ENCODE data around the gene EXOSC10.

EXOSC10 gene

DNA sequence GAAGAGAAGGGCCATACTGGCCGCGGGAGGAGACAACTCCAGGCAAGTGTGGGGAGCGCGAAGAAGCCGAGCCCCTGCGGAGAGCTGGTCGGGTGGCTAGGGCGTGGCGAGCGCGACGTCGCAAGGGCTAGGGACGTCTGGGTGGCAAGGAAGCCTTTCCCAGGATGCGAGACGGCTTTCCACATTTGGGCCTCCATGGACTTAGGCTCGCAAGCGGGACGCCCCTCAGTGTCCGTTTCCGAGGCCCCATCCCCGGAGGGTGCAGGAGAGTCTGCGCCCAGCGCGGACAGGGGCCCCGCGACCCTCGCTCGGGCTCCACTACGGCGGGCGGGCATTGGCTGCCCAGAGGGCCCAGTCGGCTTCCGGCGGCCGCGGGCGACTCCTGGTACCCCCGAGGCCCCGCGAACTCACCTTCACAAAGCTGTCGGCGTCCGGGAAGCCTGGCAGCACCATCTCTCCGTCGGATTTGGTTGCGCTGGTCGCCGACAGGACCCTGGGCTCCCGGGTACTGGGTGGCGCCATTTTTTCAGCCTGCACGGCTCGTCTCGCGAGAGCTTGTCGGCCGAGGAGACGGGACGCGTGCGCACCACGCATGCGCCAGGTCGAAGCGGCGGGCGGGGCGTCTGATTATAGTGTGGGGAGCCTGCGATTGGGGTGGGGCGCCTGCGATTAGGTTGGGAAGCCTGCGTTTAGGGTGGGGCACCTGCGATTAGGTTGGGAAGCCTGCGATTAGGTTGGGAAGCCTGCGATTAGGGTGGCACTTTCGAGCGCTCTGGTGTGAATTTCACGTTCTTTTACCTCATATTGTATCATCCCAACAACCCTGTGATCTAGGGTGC is at the start of gene EXOSC10:
Gene EXOSC10 (minus strand): TSS at position 560 of the 839 bp plus-strand sequence. CDS start 38 bp downstream, at position 522.
- peak; percentile 83 for DNase-seq

DNA sequence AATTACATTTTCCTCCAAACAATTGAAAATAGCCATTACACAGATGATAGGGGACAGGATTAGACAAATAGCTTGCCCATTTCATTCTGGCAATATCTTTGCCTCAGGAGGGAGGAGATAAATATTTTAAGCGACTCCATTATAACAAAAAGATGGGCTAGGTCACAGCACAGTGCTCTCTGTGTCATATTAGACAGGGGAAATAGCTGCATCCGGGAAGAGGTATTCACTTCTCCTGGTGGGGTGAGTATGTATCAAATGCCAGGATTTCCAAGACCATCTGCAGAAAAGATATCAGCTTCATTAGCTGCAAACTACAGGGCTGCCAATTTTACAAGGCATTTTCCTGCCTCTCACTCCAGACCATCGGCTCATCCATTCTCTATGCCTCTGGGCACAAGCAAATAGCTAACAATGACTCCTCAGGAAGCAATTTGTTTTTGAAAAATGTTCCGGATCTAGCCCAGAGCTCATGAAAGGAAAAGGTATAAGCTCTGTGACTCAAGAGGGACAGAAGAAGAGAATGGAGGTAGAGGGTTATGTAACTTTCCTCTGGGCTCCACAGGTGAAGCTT is 47.6 kb upstream of the EXOSC10 start:
- DNase-seq: no peak

DNA sequence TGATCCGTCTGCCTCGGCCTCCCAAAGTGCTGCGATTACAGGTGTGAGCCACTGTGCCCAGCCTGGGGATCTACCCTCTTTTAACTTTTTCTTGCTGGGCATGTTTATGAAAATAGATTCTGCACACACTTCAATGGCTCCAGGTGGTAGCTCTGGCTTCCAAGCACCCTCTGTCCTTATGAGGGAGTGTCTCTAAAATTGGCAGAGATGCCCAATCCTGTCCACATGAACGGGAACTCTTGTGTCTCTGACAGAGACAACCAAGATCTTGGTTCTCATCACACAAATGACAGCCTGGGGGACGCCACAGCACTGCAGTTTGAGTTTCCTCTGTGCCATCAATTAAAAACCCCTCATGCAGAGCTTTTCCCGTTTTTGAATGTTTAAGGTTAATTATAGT is 46.1 kb upstream of the EXOSC10 start:
- DNase-seq: no peak

DNA sequence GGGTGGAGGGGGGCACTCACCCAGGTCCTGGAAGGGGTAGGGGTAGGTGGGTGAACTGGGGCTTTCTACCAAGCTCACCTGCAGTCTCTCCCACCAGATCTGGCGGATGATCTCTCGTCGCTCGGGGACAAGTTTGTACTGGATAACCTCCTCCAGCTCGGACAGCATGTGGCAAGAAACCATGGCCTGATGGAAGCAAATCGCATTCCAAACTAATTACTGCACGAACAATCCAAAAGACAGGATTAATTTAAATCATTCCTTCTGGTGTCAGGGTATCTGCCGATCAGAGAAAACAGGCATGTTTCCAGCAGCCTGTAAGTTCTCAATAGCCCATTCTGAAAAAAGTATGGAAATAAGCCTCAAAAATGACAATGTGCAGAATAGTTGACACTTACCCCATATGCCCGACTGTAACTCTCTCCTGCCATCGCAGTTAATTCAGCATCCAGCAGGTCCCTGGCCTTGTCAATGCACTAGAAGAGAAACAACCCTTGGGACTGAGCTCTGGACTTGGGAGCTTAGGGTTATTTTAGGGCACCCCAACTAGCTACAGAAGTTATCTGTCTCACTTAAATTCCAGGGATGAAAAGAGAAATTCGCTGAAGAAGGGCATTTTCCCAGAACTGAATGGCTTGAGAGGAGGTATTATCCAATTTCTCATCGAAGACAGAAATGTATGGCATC is 45.0 kb upstream of the EXOSC10 start:
- DNase-seq: no peak

DNA sequence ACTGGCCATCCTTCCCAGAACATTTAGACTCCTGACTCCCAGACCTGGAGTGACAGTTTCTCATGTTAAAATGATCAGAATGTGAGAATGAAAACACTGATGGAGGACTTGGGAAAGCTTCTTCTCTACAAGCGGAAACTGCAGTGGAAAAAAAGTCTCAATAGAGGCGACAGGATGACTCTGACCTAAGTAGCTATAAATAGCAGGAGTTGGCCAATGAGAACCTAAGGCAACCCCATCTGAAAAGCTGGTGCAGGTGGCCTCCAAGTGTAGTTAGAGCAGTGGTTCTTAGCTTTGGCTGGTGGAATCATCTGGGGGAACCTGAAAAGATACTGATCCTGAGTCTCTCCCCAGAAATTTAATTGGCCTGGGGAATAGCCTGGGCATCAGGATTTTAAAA is 44.2 kb upstream of the EXOSC10 start:
- no peak for DNase-seq

DNA sequence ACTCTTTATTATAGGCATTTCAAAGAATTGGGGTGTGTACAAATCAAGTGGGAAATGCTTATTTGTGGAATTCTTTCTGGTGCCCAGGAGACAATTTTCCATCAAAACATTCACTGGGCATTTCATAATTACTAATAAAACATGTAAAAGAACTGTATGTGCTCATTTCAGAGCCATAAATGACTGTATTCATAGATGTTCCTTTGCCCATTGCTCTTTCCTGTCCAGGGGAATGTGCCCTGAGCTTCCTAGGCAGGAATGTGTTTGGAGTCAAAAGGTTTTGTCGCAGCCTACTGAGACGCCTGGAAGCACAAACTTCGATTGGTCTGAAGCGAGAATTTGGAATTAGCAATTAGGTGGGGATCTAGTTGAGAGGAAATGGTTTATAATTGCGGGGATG is 43.7 kb upstream of the EXOSC10 start:
- no peak for DNase-seq

DNA sequence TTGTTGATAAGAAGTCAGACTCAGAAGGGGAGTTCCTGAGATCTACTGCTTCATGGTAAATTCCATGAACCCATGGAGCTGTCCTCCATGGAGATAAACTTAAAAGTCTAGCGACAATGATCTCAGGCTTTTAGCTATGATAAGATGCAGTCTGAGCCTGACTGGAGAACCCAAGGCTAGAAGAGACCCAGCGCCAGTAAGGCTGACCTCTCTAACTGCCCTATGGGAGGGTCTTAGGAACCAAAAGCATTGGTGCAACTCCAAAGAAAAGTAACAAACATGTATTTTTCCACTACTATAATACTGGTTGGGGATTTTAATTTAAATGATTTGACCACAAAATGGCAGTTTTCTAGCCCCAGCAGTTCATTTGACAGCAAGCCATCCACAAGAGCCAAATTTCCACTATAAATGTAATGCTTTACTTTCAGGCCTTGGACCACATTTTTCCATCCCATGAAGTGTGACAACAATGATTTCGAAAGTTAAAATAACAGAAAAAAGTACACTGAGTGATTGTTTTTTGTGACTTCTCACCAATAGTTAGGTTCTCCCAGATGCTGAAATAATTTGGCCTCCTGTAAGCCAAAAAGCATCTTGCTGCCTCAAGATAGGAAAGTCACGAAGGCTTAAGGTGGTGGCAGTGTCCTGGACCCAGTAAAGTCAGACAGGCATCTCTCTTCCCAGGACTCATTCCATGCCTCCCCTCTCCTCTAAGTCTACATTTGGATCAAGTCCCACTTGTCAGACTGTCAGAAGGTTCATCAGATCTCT is 43.1 kb upstream of the EXOSC10 start:
- no peak for DNase-seq

DNA sequence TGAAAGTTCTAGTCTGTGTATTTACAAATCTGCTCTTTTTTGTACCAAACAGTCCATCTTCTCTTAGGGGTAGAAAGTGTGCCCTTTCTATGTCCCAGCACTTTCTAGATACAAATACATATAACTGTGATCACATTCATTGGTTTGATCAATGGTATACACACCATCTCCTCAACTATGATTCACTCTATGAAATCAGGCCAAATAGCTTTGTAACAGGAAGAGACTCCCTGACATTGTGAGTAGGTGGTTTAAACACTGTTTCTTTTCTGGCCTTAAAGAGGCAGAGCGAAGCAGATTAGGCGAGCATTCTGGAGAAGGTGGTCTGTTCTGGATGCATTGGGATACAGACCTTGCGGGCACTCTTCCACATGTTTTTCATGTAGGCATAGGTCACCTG is 39.3 kb upstream of the EXOSC10 start:
- no peak for DNase-seq

DNA sequence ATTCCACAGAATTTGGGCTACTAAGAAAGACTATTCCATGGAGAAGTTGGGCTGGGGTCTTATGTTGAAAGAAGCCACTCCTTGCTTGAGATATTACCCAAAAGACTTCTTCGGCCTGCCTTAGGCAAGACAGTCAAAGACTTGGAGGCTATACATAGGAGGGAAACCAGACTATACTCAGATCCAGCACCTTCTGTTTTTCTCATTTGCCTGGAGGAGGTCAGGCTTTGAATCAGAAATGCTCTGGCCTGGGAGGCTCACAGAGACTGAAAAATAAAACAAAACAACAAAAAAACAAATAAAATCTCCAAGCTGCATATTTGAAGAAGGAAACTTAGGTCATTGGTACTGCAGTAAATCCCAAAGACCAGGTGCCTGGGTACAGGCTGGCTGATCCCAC is 38.4 kb upstream of the EXOSC10 start:
- DNase-seq: no peak

DNA sequence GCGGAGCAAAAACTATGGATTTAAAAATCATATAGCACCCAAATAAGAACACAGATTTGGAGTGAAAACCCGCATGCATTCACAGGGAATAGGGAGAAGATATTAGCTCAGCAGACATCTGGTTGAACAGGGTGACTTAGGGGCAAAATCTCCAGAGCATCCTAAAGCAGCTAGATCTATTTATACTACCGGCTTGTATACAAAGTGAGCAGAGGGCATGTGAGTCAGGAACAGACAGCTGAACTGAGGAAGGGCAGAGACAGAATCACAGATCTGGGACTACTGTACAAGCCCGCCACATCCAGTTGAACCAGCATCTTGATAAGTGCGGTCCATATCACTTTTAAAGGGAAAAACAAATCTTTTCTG is 35.2 kb upstream of the EXOSC10 start:
- no peak for DNase-seq

DNA sequence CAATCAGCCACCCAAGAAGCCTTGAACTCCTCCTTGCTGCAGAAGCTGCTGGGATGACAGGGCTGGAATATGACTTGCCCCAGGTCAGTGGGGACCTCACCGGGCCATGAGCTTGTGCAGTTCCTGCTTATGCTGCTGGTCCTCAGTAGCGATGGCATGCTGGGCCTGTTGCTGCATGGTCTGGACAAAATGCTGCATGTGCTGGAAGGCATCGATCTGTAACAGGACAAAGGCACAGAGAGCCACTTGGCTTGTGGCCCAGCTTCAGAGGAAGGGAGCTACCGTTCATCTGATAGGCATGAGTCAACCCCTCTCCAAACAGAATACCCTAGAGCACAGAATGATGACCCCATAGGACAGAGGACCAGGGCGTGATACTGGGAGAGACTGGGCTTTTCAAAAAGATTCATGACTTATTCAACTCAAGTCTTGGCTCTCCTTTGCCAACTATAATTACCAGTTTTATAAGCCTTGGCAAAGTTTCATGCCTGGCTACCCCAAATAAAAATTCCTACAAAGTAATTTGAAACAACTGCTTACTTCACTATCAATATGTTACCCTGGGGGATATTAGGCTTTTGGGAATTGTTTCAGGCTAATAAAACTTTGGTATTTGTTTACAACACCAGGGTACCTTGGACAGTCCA is 34.7 kb upstream of the EXOSC10 start:
- no peak for DNase-seq

DNA sequence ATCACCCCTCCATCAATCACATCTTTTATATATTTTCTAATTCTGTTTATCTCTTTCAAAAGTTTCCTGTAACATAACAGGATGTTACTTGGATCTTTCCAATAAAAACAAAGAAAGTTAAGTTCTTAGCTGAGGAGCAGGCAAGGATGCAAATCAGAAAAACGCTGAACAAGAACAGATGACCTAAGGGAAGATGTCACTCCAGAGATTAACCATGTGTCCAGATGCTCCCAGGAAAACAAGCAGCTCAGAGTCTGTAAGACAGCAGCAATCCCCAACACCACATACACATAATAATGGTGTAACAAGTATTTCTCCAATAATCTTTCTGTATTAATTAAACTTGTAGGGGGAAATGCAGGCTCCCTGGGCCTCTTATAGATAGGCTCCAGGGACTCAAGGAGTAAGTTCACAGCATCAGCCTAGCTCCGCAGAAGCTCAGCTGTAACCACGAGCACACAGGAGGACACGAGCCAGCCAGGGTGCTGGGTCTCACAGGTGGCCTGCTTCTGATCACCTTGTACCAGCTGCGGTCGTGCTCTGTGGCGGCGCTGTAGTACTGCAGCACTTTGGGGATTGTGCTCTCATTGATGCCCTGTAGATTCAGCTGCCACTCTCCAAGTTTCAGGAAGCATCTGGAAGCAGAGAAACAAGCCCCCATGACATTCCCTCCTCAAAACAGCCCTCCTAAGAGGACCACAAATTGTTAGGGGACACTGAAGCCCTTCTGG is 33.1 kb upstream of the EXOSC10 start:
- no peak for DNase-seq

DNA sequence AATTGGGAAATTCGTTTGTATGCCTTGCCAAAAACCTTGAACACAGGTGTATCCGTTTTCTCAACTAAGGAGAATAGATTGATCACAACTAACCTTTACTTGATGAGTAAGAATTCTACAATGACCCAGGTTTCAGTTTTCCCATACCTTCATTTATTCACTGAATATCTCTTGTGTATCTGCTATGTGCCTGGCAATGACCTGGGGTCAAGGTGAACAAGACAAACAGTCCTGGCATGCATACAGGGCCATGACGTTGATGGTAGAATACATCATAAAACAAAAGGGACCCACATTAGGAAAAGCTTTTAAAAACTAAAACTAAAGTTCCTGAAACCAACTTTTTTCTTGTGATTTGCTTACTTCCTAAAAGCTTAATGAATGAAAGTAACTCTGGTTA is 32.1 kb upstream of the EXOSC10 start:
- DNase-seq: no peak

DNA sequence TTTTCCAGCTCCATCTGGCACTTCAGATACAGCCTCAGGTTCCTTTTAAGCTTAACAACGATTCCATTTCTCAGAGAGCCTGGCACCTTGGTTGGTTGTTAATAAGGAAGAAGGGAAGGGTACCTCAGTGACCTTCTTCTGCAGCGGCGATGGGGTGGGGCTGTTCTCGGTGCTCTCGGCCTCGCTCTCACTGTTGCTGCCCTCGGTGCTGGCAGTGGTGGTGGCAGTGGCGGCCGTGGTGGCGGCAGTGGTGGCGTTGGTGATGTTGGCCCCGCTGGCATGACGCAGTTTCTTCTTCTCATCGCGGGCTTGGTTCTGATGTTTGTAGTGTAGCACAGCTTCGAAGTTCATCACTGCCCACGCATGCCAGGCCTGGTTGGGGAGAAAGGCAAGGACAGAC is 30.7 kb upstream of the EXOSC10 start:
- DNase-seq: no peak

DNA sequence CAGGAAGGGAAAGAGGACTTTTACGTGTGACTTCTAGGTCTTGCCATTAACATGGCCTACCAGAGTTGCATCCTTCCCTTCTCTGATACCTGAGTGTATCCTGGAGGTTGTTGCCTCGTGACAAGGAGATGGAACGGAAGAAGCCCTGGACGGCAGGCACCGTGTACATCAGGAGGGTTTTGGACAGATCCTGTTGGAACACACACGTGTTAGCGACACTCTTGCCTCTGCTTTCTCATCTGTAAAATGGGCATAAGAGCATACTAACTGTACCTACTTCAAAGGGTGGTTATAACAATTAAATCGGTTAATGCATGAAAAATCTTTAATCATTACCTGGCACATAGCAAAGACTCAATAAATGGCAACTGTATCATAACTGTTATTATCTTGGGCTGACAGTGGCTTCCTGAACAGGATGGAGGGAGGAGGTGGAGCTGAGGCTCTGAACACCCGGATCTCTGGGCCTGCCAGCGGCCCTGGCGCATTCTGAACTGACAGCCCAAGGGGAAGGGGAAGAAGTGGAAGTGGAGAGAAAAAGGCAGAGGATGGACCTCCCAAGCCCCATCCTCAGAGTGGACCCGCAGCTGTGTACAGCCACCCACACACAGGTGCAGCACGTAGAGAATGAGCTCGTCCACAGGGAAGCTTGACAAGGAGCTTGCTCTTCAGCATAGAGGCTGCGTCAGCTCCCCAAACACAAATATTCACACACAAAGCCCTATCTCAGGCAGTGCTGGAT is 30.2 kb upstream of the EXOSC10 start:
- DNase-seq: no peak

DNA sequence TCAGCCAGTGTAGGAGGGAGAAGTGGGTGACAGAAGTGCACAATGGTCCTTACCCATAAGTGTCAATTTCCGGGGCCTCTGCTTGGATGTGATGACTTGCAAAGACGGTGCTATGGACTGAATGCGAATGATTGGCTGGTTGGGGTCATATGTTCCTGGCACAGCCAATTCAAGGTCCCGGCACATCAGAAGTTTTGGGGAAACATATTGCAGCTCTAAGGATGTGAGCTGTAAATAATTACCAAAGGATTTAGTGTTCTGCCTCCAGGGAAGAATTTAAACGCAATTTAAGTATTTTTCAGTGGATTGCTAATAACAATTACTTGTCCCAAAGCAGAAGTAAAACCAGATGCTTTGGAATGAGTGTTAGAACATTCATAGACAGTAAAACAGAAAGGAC is 26.9 kb upstream of the EXOSC10 start:
- no peak for DNase-seq

DNA sequence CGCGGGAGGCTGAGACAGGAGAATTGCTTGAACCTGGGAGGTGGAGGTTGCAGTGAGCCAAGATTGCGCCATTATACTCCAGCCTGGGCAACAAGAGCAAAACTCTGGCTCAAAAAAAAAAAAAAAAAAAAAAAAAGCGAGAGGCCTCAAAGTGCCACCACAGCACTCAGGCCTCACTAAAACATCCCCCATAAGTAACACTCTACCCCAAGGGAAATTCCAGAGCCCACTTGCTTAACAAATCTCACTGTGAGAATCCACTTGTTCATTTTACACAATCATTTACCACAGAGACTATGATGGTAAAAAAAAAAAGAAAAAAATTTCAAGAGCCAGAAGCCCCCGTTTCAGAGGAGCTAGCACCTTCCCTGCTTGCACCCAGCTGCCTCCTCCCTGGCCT is 26.3 kb upstream of the EXOSC10 start:
- DNase-seq: no peak

DNA sequence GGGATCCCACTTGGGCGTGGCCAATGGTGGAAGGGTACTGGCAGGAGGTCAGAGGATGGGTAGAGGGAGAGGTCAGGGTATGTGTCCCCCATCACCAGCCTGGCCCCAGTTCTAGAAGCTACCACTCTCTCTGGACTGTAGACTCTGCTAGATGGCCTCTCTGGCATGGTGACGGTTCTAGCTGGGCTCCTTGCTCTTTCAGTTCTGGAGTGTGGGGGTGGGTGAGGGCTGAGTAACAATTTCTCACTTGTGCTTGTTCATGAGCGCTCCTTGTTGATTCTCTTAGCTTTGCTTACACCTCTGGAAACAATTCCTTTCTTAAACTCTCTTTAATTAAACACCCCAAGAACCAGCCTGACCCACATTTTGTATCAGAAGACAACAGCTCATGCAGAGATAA is 25.3 kb upstream of the EXOSC10 start:
- DNase-seq: no peak

DNA sequence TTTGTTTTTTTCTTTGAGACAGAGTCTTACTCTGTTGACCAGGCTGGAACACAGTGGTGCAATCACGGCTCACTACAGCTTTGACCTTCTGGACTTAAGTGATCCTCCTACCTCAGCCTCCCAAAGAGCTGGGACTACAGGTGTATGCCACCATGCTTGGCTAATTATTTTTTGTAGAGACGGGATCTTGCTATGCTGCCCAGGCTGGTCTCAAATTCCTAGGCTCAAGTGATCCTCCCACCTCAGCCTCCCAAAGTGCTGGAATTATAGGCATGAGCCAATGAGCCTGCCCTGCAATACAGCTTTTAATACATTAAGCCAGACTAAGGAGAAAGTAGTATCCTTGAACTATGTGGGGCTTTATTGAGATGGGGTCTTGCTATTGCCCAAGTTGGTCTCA is 16.6 kb upstream of the EXOSC10 start:
- no peak for DNase-seq

DNA sequence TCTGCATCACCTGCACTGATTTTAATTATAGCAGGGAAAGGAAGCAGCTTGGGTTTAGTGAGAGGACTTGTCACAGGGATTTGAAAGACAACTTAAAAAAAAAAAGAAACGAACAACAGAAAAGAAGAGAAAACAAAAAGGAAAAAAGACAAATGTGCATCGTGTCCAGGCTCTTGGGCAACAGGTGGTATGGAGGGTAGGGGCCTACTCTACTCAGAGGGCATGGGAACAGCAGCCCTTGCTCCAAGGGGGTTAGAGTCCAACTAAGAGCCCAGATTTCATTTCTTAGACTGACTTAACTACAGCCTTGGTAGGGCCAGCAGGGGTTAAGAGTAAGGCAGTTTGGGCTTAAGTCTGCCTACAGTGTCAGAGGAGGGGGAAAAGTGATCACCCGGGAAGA is 15.3 kb upstream of the EXOSC10 start:
- DNase-seq: no peak

DNA sequence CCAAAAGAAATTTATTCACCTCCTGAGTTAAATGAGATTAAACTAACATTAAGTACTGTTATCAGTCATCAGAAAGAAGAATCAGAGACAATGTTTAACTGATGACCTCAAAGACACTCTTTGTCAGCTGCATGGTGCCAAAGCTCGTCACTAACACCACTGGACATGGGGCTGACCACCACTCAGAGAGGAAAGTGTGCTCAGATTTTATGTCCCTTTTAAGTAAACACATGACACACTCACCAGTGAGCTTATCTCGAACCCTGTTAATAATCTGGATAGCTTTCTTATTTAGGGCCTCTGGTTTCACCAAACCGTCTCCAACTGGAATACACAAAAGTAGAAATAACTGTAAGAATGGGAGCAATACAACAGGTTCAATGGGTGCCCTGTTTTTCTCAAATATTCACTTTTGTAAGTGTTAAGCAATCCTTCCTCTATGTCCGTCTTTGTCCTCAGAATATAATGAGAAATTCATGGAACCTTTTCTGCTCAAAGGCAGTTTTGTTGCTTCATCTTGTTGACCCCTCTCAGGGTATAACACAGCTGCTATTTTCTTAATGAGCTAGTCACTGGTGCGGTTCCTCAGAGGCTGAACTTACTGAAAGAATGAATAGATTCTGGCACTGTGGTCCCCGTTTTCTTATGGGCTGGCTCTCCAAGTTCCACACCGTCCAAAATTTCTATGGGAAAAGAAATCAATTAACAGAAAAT is 9.5 kb upstream of the EXOSC10 start:
- DNase-seq: no peak

All from GDM1 (cell line).